Hepatocyte (in vitro differentiated cells): ENCODE data around the gene SAMMSON. TPM values are rescaled to one million over a fixed set of nuclear protein-coding genes. Genes with fewer than 3 reads are reported as not detected.

Experiments
- DNase-seq: peaks from one replicate; pipeline ENCODE4 v3.0.0-alpha.2; 2016; ENCODE audit warnings: low spot score
- H2AFZ ChIP-seq: fragments of 200-600 bp; sonication (generic); 2 replicates; pipeline ENCODE4 v1.6.0; 2016; ENCODE audit warnings: antibody characterized with exemption, mild to moderate bottlenecking
- H3K27ac ChIP-seq: fragments of 200-600 bp; sonication (generic); 2 replicates; pipeline ENCODE4 v1.5.1; 2016; ENCODE audit warnings: mild to moderate bottlenecking
- H3K27me3 ChIP-seq: fragments of 200-600 bp; sonication (generic); 2 replicates; pipeline ENCODE4 v1.6.1; 2016
- H3K36me3 ChIP-seq: fragments of 200-600 bp; sonication (generic); replicated peaks from 2 replicates; pipeline ENCODE4 v1.5.1; 2016; ENCODE audit warnings: low read depth; ENCODE audit not compliant: insufficient read depth
- H3K4me1 ChIP-seq: fragments of 200-600 bp; sonication (generic); 2 replicates; pipeline ENCODE4 v1.5.1; 2016; ENCODE audit warnings: mild to moderate bottlenecking, moderate library complexity; ENCODE audit not compliant: insufficient read depth
- H3K4me2 ChIP-seq: fragments of 200-600 bp; sonication (generic); 2 replicates; pipeline ENCODE4 v1.6.0; 2016
- H3K4me3 ChIP-seq: fragments of 200-600 bp; sonication (generic); 2 replicates; pipeline ENCODE4 v1.5.1; 2016; ENCODE audit warnings: mild to moderate bottlenecking
- H3K79me2 ChIP-seq: fragments of 200-600 bp; sonication (generic); 2 replicates; pipeline ENCODE4 v1.6.0; 2017; ENCODE audit warnings: mild to moderate bottlenecking
- H3K9me2 ChIP-seq: fragments of 200-600 bp; sonication (generic); replicated peaks from 2 replicates; pipeline ENCODE4 v1.6.0; 2017; ENCODE audit warnings: mild to moderate bottlenecking; ENCODE audit not compliant: insufficient read depth
- H3K9me3 ChIP-seq: fragments of 200-600 bp; sonication (generic); 2 replicates; pipeline ENCODE4 v1.5.1; 2016; ENCODE audit warnings: low read depth, mild to moderate bottlenecking
- H4K20me1 ChIP-seq: fragments of 200-600 bp; sonication (generic); 2 replicates; pipeline ENCODE4 v1.6.0; 2016; ENCODE audit warnings: mild to moderate bottlenecking; ENCODE audit not compliant: insufficient read depth, poor library complexity, severe bottlenecking
- CTCF ChIP-seq: fragments of 200-600 bp; sonication (generic); IDR thresholded peaks from 2 replicates; pipeline ENCODE4 v1.5.1; 2016; ENCODE audit warnings: antibody characterized with exemption, mild to moderate bottlenecking; ENCODE audit not compliant: poor library complexity
- EZH2 ChIP-seq: fragments of 200-600 bp; sonication (generic); IDR thresholded peaks from 2 replicates; pipeline ENCODE4 v1.6.1; 2016; ENCODE audit warnings: antibody characterized with exemption, mild to moderate bottlenecking, borderline replicate concordance
- EZH2phosphoT487 ChIP-seq: fragments of 200-600 bp; sonication (generic); IDR thresholded peaks from one replicate; pipeline ENCODE4 v1.6.1; 2018; ENCODE audit warnings: antibody characterized with exemption, mild to moderate bottlenecking, low read depth, moderate library complexity; ENCODE audit not compliant: unreplicated experiment, severe bottlenecking
- WGBS: methylation state at CpG from one replicate; pipeline ENCODE4 v1.1.6; 2016; ENCODE audit warnings: low lambda C conversion rate; ENCODE audit errors: missing lambda C conversion rate; 5-methylcytosine and 5-hydroxymethylcytosine counted together
- polyA plus RNA-seq: library from polyadenylated mRNA; unstranded; fragments of >200 nt; fragmentation: Nextera tagmentation; extraction: Ambion mirVana; gene quantifications from 2 replicates; pipeline ENCODE4 v1.2.1, GENCODE V29; 2016
- total RNA-seq: library from RNA; depleted of rRNA; stranded (reverse); fragments of >200 nt; gene quantifications from 2 replicates; pipeline ENCODE4 v1.2.3, GENCODE V29; 2014

Gene SAMMSON
- total and polyA plus RNA-seq, 2 experiments from 2014 or later = 0.10 TPM; not detected in 1

- Histone ChIP-seq H2AFZ (no peak overlapping the region), H3K27me3 (no peaks in the 10 kb centered on the region), H3K4me3 (no peak overlapping the region), H3K9me3 (no peaks in the 10 kb centered on the region), H3K36me3 (no peaks in the 10 kb centered on the region), H4K20me1 (no peaks in the 10 kb centered on the region), H3K27ac (no peak overlapping the region), H3K4me2 (no peak overlapping the region), H3K4me1 (no peaks in the 10 kb centered on the region), H3K9me2 (no peaks in the 10 kb centered on the region), H3K79me2 (no peaks in the 10 kb centered on the region)
- DNase-seq = no peak
- TF ChIP-seq EZH2phosphoT487 = no peak
- no peak for TF ChIP-seq EZH2
- TF ChIP-seq CTCF = no peak
- WGBS = 94% methylated on average over 5 of the region's 5 CpGs
Measured at GRCh38 chr3:69961706-69962439, 37.7 kb upstream of the SAMMSON start.

GRCh38 chr3:69963643-69964042 is 35.9 kb upstream of the SAMMSON start:
- H3K9me3 ChIP-seq = no peaks in the 10 kb centered on the region
- no peak for DNase-seq
- H3K36me3 ChIP-seq = no peaks in the 10 kb centered on the region
- WGBS = 92% methylated on average over 3 of the region's 3 CpGs
- TF ChIP-seq EZH2phosphoT487 (no peak), CTCF (no peak), EZH2 (no peak)
- H4K20me1 ChIP-seq = no peaks in the 10 kb centered on the region
- H3K9me2 ChIP-seq = no peaks in the 10 kb centered on the region
- H2AFZ ChIP-seq = no peak overlapping the region
- H3K27ac ChIP-seq = no peak overlapping the region
- H3K4me2 ChIP-seq = no peak overlapping the region
- no peaks in the 10 kb centered on the region for H3K27me3 ChIP-seq
- no peaks in the 10 kb centered on the region for H3K79me2 ChIP-seq
- no peak overlapping the region for H3K4me3 ChIP-seq
- no peaks in the 10 kb centered on the region for H3K4me1 ChIP-seq

DNA sequence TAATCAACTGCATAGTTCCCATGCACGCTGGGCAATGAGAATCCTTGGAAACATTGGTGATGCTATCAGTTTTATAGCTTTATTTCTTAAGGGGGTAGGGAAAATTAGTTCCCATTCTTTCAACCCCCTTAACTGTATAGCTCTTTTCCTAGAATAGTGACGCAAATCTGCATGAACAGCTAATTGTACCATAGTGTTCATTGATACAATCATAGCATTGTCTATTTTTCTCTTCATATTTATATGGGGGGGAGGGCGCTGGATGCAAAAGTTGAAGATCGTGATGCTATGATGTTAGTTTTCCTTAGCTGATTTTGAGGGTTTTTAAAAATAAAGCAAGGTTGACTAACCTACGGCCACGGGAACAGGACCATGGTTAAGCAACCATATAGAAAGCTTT is 32.4 kb upstream of the SAMMSON start:
- no peak for TF ChIP-seq CTCF
- TF ChIP-seq EZH2phosphoT487 = no peak
- no peak for TF ChIP-seq EZH2
- no peaks in the 10 kb centered on the region for H3K27me3 ChIP-seq

More for the DNA sequence above, 32.4 kb upstream of the SAMMSON start:
- WGBS = 92% methylated on average over 6 of the region's 6 CpGs
- H4K20me1 ChIP-seq = no peaks in the 10 kb centered on the region
- no peak overlapping the region for H3K27ac ChIP-seq
- H2AFZ ChIP-seq = no peak overlapping the region
- H3K4me2 ChIP-seq = no peak overlapping the region
- H3K4me3 ChIP-seq = no peak overlapping the region
- no peaks in the 10 kb centered on the region for H3K9me3 ChIP-seq
- H3K36me3 ChIP-seq = no peaks in the 10 kb centered on the region
- no peak for DNase-seq
- H3K79me2 ChIP-seq = no peaks in the 10 kb centered on the region
- H3K9me2 ChIP-seq = no peaks in the 10 kb centered on the region
- H3K4me1 ChIP-seq = no peaks in the 10 kb centered on the region
